HUDEP-2 (cell line): ENCODE data around the gene SELENOH.
A peak's percentile ranks its signal among the peaks of the same experiment; 100 is the strongest.

Experiments
- DNase-seq, 76 experiments: peaks; one replicate each; lab custom pipeline; 2025; ENCODE audit not compliant: unreplicated experiment in 76 of 76; lab: John Stamatoyannopoulos, UW

SELENOH gene

GRCh38 chr11:57745206-57745605 is 3.9 kb downstream of the SELENOH start:
- DNase-seq, result no peak

DNA sequence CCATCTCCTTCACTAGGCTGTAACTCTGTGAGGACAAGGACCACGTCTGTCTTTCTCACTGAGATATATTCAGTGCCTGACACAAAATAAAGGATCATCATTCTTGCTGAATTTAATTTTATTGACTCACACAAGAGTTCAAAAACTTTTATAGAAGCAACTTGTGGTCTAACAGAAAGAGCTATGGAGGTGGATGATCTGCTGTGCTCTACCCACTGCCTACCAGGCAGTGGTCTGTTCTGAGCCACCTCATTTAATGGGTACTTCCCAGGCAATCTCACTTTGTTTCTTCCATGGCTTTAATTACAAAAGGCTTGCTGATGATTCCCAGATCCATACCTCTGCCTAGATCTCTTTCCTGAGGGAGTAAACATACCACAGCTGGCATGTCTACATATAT is 5.6 kb downstream of the SELENOH start:
- no peak for DNase-seq

DNA sequence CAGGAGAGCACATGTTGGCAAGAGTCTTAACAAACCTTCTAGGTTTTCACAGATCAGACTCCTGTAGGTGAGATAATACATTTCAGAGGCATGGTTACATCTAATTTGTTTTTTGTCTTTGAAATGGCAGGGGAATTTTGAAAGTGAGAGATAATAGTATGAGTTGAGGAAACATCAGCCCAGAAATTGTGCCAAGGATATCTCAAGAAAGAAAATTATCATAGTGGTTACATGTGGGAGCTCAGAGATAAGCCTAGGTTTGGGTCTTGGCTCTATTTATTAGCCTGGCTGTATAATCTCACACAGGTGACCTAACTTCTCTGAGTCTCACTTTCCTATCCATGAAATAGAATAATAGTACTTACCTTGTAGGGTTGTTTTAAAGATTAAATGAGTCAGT is 9.9 kb downstream of the SELENOH start:
- peak in 17 of 76 experiments; percentile 7 to 62 (median 29) for DNase-seq

DNA sequence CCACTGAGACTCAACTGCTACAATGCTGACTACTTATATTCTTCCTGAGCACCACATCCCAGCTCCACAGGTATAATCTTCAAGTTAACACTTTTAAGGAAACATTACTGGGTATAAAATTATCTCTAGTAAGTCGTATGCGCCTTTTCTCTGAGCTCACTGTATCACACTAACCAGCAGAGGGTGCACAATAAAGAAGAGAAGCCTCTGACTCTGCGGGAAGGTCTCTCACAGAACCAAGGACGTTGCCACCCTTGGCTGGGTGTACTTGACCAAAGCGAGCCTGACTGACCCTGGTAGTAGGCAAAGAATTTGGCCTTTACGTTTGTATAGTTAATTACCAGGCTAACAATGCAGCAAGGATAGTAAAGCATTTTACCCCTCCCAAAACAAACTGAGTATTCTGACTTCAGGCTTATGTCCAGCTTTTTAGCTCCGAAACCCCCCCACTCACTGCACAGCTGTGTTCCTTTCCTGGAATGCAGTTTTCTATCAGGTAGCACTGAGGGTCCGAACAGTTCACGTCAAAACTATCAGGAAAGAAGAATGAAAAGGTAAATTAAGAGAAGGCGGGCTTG is 10.5 kb downstream of the SELENOH start, which contains the start of gene BTBD18:
Gene BTBD18, minus strand, starts transcription at position 144 of the 578 bp plus-strand sequence. CDS start 631 bp downstream, outside the sequence.
- DNase-seq, result peak in 34 of 76 experiments; percentile 4 to 61 (median 29)

DNA sequence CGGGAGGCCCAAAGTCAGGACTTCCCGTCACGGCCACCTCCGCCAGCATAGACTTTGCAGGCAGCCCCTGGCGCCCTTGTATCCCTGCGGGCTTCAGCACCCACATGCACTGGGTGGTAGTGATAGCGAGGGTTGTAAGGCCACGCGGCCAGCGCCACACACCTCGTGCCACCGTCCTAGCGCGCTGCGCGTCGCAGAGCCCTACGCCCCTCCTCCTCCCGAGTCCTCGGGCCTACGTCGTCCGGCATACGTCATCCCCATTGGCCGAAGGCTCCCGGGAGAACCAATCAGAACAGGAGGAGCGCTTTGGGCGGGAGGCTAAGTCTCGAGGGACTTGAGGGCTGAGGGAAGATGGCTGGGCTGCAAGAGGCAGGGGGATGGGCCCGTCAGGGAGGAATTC is 11.7 kb downstream of the SELENOH start:
- no peak for DNase-seq

GRCh38 chr11:57758174-57758573 is 16.9 kb downstream of the SELENOH start:
- no peak for DNase-seq

GRCh38 chr11:57761301-57762234 is 20.3 kb downstream of the SELENOH start, which contains the start of gene CTNND1:
Gene CTNND1, plus strand, starts transcription at chr11:57761802. Its CDS starts 29,677 bp downstream, at chr11:57791479.
- DNase-seq, result peak in 67 of 76 experiments; percentile 10 to 78 (median 54)

- DNase-seq, result no peak
These were observed 21.1 kb downstream of the SELENOH start for GRCh38 chr11:57762235-57762861.

DNA sequence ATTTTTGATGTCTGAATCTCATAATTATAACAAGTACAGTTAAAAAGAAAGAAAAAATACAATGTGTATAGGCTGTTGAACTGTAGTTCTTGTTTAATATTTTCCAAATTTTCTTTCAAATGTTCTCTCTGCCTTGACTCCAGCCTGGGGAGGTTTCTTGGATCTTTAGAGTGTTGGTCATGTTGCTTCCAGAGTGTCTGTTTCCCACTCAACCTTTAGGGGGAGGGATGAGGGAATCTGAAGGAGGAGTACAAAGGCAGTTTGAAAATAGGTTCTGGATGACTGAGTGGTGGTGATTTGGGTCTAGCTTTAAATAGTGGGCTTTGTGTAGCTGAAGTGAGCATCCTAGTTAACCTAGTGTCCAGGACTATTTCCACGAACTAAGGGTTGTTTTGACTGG is 22.3 kb downstream of the SELENOH start:
- no peak for DNase-seq

DNA sequence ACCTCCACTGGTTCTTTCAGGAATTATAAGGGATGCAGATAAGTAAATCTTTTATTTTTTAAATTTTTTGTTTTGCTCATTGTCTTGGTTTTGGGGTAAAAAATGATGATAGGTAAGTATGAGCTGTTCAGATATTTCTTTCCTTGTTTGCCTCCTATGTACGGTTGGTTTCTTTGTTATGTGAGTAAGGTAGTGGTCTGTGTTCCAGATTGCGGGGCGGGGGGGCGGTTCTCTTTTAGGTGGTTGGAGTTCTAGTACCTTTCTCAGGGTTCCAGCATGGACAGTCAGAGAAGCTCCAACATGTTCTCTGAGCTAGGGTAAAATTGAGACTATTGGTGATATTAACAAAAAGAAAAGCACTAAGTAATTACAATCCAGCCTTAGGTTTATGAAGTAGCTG is 22.7 kb downstream of the SELENOH start:
- no peak for DNase-seq

- DNase-seq, result no peak
These were observed 23.3 kb downstream of the SELENOH start for GRCh38 chr11:57764566-57764965.

DNA sequence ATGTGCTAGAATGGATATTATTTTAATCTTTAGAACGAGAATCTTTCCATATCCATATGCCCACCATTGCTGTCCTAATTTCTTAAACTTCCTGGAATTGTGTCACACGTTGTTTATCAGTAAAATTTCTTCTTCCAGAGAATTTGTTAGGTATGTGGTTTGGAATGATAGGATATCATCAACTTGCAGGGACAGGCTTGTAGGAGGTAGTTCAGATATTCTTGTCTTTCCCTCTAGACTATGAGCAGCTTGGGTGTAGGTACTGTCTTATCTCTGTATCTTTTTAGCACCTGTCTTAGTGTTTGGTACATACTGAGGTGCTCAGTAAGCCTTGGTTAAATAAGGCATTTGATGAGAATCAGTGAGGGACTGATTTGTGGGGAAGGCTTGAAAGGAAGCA is 23.7 kb downstream of the SELENOH start:
- peak in 4 of 76 experiments; percentile 6 to 23 (median 12) for DNase-seq

DNA sequence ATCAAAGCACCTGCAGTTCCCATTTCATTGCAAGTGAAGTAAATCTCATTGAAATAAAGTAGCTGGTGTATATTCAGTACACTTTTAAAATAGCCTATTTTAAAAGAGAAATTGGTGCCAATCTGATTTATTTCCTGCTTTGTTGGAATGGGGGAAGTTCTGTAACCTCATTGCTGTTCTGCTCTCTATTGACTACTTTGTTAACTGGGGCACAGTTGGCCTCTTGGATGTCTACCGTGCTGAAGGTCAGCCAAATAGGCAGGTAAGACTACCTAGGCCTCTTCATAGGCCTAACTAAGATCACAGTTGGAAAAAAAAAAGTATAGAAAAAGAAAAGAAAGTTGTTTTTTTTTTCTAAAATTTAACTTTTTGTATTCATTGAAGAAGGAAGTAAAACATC is 29.5 kb downstream of the SELENOH start:
- DNase-seq, result no peak

DNA sequence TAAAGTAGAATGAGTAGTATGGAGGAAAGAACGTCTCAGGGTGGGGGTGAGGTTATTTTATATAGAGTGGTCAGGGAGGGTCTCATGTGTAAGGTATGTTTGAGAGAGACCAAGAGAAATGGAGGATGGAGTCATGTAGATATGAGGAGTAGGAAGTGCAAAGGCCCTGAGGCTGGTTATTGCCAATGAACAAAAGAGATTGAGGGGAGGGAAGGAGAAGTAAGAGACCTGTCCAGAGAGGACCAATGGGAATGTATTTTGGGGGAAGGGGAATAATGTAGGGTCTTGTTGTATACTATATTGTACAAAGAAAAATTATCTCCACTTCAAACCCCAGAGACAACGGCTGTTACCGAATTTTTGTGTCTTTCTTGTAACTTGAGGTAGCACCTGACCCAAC is 30.1 kb downstream of the SELENOH start:
- DNase-seq, result no peak

GRCh38 chr11:57772562-57772961 is 31.3 kb downstream of the SELENOH start:
- no peak for DNase-seq

GRCh38 chr11:57773026-57773598 is 31.8 kb downstream of the SELENOH start:
- no peak for DNase-seq

- no peak for DNase-seq
These were observed 34.2 kb downstream of the SELENOH start for GRCh38 chr11:57775491-57775890.

DNA sequence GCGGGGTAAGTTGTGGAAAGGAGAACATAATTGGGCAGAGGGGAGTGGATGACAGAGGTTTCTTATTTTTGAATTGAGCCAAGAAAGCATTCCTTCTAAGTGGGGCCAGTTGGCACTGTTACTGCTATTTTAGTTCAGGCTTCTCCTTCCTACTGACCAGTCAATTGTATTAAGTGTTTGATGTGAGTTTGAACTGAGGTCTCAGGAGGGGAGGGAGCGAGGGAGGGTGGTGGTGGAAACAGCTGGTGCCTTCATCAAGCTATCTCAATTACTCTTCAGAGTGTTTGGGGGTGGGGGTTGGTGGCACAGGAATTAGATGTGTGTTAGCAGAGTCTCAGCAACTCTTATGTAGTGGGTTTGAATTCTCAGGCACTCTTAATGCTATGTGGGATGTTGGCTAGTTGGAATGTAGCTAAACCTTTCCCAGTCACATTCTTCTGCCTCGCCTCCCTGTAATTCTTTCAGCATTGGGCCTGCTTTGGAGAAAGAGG is 34.8 kb downstream of the SELENOH start:
- DNase-seq, result no peak

- no peak for DNase-seq
These were observed 35.4 kb downstream of the SELENOH start for GRCh38 chr11:57776577-57777210.

DNA sequence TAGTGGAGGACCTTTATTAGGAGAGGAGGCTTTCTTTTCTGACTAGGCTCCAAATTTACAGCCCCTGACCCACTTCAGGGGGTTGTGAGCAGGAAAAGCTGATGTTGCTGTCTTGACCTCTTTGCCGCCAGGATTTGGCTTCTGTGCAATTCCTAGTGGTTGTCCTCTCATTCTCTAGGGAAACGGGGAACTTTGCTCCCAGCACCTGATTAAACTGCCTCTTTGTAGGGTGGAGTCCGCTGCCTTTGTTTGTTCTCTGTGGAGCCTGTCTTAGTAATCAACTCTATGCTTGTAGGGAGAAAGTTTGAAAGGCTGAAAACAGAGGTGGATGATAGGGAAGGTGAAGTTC is 36.7 kb downstream of the SELENOH start:
- no peak for DNase-seq
